Measurements from ENCODE around the gene KRTAP10-2.
"Not testable (repeated sequence)": the region's sequence is repeated elsewhere in the genome, so short reads cannot be mapped to it uniquely, and the experiment has no call there.

KRTAP10-2 gene

GRCh38 chr21:44567481-44568171 lies 16.3 kb upstream of the KRTAP10-2 start:
- DNase-seq (ENCODE audit: low read depth in 2 of 2) = no peak

GRCh38 chr21:44566403-44566802 lies 15.1 kb upstream of the KRTAP10-2 start:
- DNase-seq (ENCODE audit: low read depth in 2 of 2) = no peak

GRCh38 chr21:44564886-44565598 lies 13.7 kb upstream of the KRTAP10-2 start:
- DNase-seq (ENCODE audit: low read depth in 2 of 2) = no peak

GRCh38 chr21:44564099-44564498 lies 12.8 kb upstream of the KRTAP10-2 start:
- no peak for DNase-seq (ENCODE audit: low read depth in 2 of 2)

- DNase-seq (ENCODE audit: low read depth in 2 of 2) = no peak
Observed at GRCh38 chr21:44558695-44559094, 7.4 kb upstream of the KRTAP10-2 start, which contains the start of gene KRTAP10-3. TSS of gene KRTAP10-3 (minus strand) at chr21:44558795. CDS start at chr21:44558715, 80 bp downstream.

GRCh38 chr21:44558329-44558675 lies 7.0 kb upstream of the KRTAP10-2 start:
- not testable (repeated sequence) for DNase-seq (ENCODE audit: low read depth in 2 of 2)

- no peak for DNase-seq (ENCODE audit: low read depth in 2 of 2)
Observed at GRCh38 chr21:44557491-44558328, 6.4 kb upstream of the KRTAP10-2 start.

- no peak for DNase-seq (ENCODE audit: low read depth in 2 of 2)
Observed at GRCh38 chr21:44556879-44557278, 5.6 kb upstream of the KRTAP10-2 start.

GRCh38 chr21:44555200-44555875 lies 4.0 kb upstream of the KRTAP10-2 start:
- DNase-seq (ENCODE audit: low read depth in 2 of 2) = no peak

GRCh38 chr21:44552681-44553080 lies 1.4 kb upstream of the KRTAP10-2 start:
- DNase-seq (ENCODE audit: low read depth in 2 of 2) = no peak

- no peak for DNase-seq (ENCODE audit: low read depth in 2 of 2)
Observed at GRCh38 chr21:44552136-44552535, 831 bp upstream of the KRTAP10-2 start.

GRCh38 chr21:44550807-44551206 lies 498 bp downstream of the KRTAP10-2 start:
- DNase-seq (ENCODE audit: low read depth in 2 of 2) = no peak

- not testable (repeated sequence) for DNase-seq (ENCODE audit: low read depth in 2 of 2)
Observed at GRCh38 chr21:44550285-44550684, 1.0 kb downstream of the KRTAP10-2 start.

- DNase-seq (ENCODE audit: low read depth in 2 of 2) = no peak
Observed at GRCh38 chr21:44549525-44550211, 1.6 kb downstream of the KRTAP10-2 start.

GRCh38 chr21:44548922-44549321 lies 2.4 kb downstream of the KRTAP10-2 start:
- DNase-seq (ENCODE audit: low read depth in 2 of 2) = no peak

- DNase-seq (ENCODE audit: low read depth in 2 of 2) = no peak
Observed at GRCh38 chr21:44548381-44548780, 2.9 kb downstream of the KRTAP10-2 start.

- no peak for DNase-seq (ENCODE audit: low read depth in 2 of 2)
Observed at GRCh38 chr21:44547656-44548331, 3.5 kb downstream of the KRTAP10-2 start.

GRCh38 chr21:44544566-44544965 lies 6.7 kb downstream of the KRTAP10-2 start:
- no peak for DNase-seq (ENCODE audit: low read depth in 2 of 2)

GRCh38 chr21:44542716-44543115 lies 8.6 kb downstream of the KRTAP10-2 start:
- DNase-seq (ENCODE audit: low read depth in 2 of 2) = no peak

GRCh38 chr21:44540741-44541288 lies 10.5 kb downstream of the KRTAP10-2 start:
- no peak for DNase-seq (ENCODE audit: low read depth in 2 of 2)

Data from stimulated activated CD4-positive, alpha-beta T cell treated with anti-CD3 and anti-CD28 coated beads, Interleukin-1b, Interleukin-23, amount 100 ng/mL, for 1 hour (primary cell).